AG20443 (cell line): ENCODE data around the gene KTN1.

ENCODE experiments used
- DNase-seq: peaks from one replicate; pipeline ENCODE4 v3.0.0; 2012; ENCODE audit warnings: low spot score, mixed read lengths

KTN1 gene, protein sequence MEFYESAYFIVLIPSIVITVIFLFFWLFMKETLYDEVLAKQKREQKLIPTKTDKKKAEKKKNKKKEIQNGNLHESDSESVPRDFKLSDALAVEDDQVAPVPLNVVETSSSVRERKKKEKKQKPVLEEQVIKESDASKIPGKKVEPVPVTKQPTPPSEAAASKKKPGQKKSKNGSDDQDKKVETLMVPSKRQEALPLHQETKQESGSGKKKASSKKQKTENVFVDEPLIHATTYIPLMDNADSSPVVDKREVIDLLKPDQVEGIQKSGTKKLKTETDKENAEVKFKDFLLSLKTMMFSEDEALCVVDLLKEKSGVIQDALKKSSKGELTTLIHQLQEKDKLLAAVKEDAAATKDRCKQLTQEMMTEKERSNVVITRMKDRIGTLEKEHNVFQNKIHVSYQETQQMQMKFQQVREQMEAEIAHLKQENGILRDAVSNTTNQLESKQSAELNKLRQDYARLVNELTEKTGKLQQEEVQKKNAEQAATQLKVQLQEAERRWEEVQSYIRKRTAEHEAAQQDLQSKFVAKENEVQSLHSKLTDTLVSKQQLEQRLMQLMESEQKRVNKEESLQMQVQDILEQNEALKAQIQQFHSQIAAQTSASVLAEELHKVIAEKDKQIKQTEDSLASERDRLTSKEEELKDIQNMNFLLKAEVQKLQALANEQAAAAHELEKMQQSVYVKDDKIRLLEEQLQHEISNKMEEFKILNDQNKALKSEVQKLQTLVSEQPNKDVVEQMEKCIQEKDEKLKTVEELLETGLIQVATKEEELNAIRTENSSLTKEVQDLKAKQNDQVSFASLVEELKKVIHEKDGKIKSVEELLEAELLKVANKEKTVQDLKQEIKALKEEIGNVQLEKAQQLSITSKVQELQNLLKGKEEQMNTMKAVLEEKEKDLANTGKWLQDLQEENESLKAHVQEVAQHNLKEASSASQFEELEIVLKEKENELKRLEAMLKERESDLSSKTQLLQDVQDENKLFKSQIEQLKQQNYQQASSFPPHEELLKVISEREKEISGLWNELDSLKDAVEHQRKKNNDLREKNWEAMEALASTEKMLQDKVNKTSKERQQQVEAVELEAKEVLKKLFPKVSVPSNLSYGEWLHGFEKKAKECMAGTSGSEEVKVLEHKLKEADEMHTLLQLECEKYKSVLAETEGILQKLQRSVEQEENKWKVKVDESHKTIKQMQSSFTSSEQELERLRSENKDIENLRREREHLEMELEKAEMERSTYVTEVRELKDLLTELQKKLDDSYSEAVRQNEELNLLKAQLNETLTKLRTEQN (N-terminal part only)

DNA sequence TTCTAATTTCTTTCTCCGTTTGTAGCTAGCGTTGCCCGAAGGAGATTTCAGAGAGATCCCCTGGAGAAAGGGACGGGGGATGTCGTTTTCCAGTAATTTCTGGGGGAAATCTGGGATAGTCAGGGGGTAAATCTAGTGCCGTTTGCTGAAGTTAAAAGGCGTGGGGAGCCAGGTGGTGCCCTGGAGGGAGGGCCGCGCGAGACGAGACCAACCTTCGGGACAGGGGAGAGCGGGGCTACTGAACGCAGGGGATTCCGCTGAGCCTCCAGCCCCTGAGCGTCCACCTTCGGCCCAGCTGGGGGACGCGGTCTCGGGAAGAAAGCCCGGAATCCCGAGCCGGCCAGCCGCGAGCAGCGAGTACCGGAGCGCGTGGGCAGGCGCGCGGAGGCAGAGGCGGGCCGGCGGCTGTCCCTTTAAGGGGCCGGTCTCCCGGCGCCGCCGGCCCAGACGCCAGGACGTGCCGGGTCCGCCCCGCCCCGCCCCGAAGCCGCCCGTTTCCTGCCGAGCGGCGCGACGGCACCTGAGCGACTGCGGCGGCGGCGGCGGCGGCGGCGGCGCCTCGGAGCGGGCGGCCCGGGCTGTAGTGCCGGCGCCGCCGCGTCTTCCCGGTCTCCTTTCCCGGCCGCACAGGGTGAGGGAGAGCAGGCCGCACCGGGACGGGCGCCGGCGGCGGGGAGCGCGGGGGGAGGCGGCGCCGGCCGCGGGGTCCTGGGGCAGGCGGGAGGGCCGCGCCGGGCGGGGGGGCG, at the start of gene KTN1:
KTN1 (plus strand) TSS at position 484 of the 746 bp plus-strand sequence. CDS start 31,842 bp downstream, outside the sequence.
- peak; percentile 95 for DNase-seq

DNA sequence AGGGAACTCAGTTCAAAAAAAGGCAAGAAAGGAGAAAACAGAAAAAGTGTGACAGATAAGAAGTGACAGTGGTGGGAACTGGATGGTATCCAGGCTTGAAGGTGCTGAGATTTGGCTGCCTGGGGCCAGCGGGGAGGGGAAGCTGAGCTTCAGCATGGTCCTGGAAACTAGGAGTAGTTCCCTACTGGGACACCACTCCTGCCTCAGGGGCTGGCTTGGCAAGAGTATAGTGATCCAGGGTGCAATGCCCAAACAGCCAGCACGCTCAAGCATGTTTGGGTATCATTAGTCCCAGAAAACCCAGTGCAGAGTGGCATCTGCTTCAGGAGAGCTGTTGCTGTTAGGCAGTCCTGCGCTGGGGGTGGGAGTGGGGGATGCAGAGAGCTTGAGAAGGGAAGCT, 49.5 kb upstream of the KTN1 start:
- no peak for DNase-seq

DNA sequence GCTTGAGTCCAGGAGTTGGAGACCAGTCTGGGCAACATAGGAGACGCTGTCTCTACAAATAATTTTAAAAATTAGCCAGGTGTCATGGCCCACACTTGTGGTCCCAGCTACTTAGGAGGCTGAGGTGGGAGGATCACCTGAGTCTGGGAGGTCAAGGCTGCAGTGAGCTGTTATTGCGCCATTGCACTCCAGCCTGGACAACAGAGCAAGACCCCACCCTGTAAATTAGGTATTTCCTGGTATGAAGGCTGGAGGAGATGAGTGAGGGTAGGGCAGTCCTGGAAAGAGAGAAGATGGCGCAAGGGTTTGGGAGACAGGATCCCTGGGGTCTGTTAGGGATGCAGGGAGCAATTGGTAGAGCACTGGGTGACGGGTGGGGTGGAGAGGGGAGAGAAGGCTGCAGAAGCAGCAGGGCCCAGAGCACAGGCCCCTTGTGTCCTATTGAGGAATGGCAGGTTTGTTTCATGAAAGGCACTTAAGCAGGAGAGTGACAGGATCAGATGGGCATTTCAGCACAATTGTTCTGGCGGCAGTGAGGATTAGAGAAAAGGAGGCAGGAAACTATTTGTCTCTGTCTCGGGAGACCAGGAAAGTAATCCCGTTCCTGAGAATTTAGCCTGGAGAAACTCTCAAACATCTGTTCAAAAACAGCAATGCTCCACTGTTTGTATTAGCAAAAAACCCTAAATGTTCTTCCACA, 47.2 kb upstream of the KTN1 start:
- no peak for DNase-seq

DNA sequence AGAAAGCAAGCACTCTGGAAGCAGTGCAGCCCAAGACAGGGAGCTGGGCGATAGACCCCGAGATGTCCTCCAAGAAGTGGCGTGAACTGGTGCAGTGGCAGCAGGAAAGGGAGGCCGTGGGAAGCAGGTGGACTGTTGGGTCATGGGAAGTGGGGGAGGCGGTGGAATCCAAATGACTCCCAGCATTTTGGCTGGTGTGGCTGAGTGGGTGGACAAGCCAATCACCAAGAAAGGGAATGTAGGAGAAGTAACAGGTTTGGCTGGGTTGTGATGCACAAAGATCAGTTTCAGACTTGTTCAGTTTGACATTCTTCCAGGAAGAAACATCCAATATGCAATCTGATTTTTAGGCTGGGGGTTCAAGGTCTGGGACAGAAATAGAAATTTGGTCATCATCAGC, 46.0 kb upstream of the KTN1 start:
- no peak for DNase-seq

DNA sequence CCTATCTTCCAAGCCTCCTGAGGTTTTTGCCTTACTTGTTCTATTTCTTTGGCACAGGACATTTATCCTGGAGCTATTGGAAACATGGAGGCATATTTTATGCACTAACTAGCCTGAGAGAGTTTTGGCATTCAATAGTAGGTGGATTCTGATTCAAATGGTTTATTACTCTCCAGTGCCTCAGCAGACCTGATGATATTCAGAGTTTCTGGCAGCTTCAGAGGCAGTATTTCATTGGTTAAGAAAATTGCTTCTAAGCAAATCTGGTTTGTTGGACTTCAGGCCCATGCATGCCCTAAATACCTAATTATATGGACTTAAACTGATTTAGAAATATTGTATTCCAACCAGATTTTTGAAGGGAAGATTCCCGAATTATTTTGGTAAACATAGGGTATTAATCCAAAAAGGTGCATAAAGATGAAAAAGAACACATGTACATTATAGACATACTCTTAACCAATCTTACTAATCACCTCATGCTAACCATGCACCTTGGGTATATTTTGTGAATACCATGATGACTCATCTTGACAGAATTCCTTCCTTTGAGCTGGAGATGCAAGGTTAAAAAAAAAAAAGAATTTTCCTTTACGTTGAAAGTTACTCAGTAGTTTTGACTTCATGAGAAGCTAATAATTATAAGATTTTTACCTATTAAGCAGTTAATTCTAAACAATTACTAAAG, 44.3 kb upstream of the KTN1 start:
- DNase-seq, result no peak

DNA sequence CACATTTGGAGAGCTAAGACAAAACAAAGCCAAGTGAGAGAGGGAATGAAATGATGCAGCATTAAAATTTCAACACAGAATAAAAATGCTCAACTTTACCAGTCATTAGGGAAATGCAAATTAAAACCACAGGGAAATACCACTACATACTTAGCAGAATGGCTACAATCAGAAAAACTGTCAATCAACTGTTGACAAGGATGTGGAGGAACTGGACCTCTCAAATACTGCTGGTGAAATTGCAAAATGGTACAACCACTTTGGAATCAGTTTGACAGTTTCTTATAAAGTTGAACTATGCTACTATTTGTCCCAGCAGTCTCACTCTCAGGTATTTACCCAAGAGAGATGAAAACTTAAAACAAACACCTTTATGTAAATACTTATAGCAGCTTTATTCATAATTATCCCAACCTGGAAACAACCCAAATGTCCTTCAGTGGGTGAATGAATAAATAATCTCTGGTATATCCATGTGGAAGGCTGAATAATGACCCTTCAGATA, 43.8 kb upstream of the KTN1 start:
- DNase-seq, result no peak

DNA sequence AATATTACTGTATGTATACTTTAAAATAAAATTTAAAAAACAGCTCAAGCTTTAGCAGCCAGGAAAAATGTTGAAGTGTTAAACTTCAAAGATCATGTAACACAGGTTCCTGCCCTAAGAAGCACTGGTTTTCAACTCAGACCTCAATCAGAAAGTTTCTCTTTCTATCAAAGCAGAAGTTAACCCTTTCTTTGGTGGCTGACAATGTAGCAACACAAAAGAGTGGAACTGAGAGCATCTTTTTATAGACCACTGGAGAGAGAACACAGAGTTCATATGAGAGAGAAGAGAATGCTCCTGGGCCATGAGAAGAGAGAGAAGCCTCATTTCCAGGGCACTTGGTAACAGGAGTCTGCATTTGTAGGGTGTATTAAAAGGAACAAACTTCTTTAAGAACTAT, 42.2 kb upstream of the KTN1 start:
- no peak for DNase-seq

DNA sequence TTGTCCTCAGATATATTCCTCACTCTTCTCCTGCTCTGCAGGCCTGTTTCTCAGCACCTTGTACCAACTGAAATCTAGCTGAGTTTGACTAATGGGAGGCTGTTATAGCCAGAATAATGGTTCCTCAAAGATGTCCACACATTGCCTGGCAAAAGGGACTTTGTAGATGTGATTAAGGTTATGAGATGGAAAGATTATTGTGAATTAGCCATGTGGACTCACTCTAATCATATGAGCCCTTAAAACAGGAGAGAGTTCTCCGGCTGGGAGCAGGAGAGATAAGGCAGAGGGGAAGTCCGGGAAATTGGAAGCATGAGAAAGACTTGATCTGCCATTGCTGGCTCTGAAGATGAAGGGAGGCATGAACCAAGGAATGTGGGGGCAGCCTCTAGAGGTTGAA, 40.0 kb upstream of the KTN1 start:
- DNase-seq, result no peak

DNA sequence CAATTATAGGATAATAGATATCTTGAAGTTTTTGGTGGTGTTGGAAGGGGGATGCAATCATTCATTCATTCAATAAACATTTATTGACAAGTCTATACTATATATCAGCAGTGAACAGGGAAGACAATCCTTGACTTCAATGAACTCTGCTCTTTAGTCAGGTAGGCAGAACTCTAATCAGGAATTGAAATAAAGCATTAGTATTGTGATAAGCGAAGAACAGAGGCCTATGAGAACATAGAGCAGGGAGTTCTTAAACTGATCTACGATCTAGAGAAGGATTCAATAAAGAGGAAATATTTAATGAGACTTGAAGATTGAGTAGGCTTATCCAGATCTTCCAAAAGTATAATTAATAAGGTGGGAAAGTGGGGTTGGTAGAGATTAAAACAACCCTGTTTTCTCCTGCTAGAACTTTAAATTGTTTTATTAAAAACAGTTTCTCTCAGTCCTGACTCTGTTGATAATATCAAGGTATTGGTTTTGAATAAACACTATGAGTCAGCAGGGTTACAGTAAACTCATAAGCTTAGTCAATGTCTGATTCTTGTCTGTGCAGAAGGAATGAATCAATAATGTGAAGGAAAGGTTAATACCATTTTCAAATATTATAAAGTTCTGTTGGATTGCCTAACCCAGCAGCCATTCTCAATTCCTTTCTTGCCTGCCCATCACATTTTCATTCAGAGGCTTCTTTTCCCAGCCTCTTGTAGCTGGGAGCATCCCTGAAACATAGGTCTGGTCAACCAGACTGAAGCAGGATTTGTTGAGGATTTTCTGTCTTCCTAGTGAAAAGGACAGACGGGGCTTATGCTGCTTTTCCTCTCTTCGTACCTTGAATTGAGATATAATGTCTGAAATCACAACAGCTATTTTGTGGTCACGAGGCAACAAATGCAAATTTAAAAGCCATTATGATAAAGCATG, 38.9 kb upstream of the KTN1 start:
- no peak for DNase-seq

DNA sequence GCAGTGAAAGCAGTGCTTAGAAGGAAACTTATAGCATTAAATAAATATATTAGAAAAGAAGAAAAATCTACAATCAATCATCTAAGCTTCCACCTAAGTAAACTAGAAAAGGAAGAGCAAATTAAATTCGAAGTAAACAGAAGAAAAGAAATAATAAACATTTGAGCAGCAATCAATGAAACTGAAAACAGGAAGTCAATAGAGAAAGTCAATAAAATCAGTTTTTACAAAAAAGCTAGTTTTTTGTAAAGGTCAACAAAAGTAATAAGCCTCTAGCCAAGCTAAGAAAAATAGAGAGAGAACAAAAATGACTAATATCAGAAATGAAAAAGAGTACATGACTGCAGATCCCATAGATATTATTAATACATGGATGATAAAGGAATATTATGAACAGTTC, 34.2 kb upstream of the KTN1 start:
- DNase-seq, result no peak

DNA sequence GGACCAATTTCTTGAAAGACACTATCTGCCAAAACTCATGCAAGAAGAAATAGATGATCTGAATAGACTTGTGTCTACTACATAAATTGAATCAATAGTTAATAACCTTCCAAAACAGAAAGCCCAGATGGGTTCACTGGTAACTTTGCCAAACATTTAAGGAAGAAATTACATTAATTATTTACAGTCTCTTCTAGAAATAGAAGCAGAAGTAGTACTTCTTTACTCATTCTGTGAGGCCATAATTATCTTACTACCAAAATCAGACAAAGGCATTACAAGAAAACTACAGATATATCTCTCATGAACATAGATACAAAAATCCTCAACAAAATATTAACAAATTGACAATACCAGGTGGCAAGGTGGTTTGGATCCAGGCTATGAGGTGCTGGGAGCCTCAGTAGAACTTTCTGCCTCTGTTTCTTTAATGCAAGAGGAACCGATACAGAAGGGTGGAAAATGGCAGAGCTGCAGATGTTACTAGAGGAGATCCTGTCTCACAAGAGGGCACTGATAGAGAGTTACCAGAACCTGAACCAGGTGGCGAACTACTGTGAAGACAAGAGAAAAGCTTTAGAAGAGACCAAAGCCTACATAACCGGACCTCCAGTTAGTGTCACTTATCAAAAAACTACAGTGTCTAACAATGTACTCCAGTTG, 33.7 kb upstream of the KTN1 start:
- DNase-seq, result no peak

DNA sequence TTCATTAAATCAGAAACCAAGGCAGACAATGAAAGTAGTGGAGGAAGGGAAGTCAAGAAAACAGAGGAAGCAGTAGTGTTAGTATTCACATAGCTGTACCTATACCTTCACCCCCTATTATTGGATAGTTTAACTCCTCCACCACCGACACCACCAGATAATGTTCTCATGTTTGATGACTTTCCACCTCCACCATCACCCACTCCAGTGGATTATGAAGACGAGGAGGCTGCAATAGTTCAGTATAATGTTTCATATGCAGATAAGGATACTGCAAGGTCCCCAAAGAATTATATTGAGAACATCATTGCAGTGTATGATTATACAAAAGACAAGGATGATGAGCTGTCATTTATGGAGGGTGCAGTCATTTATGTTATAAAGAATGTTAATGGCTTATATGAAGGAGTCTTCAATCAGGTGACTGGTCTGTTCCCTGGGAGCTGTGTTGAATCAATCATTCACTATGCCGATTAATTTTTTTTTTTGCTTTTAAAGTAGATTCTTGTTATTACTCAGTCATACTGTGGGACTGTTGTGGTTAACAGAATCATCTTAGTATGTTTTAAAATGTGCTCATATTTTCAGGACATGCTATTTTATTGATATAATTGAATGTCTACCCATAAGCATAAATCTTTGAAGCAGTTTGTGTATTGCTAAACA, 32.2 kb upstream of the KTN1 start:
- no peak for DNase-seq

DNA sequence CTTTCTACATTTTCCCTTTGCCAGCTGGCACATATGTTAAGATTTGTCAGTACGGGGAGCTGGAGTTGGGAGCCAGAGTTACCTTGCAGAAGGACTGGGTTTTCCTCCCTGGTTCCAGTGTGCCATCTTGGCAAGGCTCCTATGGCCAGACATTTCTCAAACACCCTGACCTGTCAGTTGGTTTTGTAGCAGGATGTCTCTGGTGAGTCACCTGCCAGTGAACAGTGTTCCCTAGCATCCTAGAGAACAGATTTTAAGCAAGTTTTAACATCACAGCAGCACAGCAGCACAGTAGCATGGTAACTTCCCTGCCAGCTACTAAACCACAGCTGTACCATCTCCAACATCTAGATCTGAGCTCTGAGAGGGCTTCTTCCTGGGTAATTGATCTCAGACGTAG, 26.2 kb upstream of the KTN1 start:
- no peak for DNase-seq

DNA sequence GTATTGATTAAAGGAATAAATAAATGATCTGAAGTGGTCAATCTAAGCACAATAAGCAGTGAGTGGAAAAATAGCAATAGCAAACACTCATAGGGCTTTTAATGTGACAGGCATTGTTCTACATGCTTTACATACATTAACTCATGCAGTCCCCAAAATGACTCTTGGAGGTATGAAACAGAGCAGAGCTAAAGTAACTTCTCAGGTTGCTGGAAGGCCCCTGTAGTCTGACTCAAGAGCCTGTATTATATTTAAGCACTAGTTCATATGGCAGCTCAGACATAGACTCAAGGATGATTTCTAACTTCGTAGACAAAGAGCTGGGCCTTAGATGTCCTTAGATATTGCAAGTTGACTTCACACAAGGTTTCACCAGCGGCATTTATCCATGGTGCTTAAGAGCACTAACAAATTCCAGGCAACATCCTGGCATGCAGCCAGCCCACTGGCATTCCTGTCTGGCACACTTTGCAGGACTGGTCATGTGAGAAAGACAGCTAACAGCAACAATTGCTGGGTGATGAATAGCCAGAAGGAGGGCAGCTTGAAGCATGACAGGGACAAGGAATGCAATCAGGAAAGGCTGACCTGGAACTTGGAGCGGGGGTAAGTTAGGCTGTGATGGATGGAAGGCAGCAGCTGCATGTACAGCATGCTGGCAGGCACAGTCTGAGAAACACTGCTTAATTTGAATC, 22.9 kb upstream of the KTN1 start:
- DNase-seq, result peak; percentile 82

DNA sequence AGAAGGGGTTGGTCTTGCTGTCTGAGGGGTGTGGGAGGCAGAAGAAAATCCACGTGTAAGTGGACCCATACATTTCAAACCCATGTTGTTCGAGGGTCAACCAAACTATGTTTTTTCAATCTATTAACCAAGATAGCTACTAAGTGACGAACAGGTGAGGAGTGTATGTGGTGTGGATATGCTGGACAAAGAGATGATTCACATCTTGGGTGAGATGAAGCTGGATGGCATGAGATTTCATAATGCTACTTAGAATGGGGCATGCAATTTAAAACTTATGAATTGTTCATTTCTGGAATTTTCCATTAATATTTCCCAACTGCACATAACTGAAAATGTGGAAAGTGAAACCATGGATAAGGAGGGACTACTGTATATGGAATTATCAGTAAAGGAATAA, 17.9 kb upstream of the KTN1 start:
- DNase-seq, result no peak

DNA sequence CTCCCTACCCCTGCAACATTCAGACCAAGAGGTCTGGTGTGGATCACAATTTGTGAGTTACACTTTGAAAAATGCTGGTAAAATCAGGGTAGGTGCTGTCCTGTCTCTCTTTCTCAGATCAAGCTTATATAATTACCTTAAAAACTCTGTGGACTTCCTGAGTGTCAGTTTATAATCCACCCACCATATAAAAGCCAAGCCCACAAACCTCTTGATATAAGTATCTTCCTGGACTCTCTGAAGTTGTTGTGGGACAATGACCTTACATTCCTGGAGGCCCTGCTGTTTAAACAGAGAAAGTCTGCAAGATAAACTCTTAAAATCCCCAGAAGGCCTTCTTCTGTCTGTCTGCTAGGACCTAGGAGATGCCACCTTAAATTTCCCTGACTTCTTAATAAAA, 11.4 kb upstream of the KTN1 start:
- DNase-seq, result no peak

DNA sequence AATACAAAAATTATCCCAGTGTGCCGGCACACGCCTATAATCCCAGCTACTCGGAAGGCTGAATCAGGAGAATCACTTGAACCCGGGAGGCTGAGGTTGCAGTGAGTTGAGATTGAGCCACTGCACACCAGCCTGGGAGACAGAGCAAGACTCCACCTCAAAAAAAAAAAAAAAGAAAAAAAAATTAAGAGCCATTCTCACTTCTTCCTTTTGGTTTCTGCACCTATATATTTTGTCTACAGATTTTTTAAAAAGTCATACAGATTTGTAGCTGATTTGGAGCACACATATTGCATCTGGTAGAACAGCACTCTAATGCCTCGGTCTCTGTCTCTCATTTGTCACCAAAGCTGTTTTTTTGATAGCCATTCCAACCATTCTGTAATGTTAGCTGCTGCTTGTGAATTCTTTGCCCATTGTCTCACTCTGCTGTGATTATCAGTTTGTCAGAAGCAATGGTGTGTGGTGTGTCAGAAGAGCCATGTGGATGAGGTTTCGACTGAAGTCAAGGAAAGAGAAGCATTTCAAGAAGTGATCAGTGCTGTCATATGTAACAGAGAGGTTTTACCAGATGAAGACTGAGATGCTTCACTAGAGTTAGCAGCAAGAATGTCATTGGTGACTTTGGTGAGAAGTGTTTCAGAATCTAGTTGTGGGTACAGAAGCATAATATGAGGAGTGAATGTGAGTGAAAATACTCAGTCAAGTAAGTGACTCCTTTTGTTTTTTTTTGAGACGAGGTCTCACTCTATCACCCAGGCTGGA, 8.7 kb upstream of the KTN1 start:
- no peak for DNase-seq
